ENCODE results near the gene CATSPER3. TPM values are rescaled to one million over a fixed set of nuclear protein-coding genes. Genes with fewer than 3 reads are reported as not detected.

The CATSPER3 gene
- total RNA-seq, 1 donor from 2014 or later = 0.39 TPM

GRCh38 chr5:134937526-134937925 lies 30.2 kb upstream of the CATSPER3 start:
- TF ChIP-seq, protein P1, sequence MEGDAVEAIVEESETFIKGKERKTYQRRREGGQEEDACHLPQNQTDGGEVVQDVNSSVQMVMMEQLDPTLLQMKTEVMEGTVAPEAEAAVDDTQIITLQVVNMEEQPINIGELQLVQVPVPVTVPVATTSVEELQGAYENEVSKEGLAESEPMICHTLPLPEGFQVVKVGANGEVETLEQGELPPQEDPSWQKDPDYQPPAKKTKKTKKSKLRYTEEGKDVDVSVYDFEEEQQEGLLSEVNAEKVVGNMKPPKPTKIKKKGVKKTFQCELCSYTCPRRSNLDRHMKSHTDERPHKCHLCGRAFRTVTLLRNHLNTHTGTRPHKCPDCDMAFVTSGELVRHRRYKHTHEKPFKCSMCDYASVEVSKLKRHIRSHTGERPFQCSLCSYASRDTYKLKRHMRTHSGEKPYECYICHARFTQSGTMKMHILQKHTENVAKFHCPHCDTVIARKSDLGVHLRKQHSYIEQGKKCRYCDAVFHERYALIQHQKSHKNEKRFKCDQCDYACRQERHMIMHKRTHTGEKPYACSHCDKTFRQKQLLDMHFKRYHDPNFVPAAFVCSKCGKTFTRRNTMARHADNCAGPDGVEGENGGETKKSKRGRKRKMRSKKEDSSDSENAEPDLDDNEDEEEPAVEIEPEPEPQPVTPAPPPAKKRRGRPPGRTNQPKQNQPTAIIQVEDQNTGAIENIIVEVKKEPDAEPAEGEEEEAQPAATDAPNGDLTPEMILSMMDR (IDR thresholded peaks at IDR 0.05; ENCODE audit: insufficient read depth, low read depth, low read length) = no peak
- no peak for TF ChIP-seq EZH2 (IDR thresholded peaks at IDR 0.05; ENCODE audit: insufficient read depth, low read length)
- no peak overlapping the region for H3K4me3 Mint-ChIP-seq (ENCODE audit: unreplicated experiment)
- H3K4me3 ChIP-seq (ENCODE audit: insufficient read depth, low read depth, low read length) = no peak overlapping the region
- H3K27ac ChIP-seq (ENCODE audit: low read depth, low read length) = no peak overlapping the region
- DNase-seq (ENCODE audit: low read depth) (no peak), FAIRE-seq (no peak)
- H3K27ac Mint-ChIP-seq (ENCODE audit: unreplicated experiment) = no peak overlapping the region
- H3K36me3 Mint-ChIP-seq (ENCODE audit: low read depth, unreplicated experiment) = peaks cover 7% of the 10 kb centered on the region
- H3K4me2 ChIP-seq (ENCODE audit: low read length) = no peak overlapping the region
- H3K9me3 ChIP-seq (ENCODE audit: insufficient read depth, low read depth, low read length) = no peaks in the 10 kb centered on the region
- peaks cover 7% of the 10 kb centered on the region for H3K4me1 Mint-ChIP-seq (ENCODE audit: low read depth, unreplicated experiment)
- H3K36me3 ChIP-seq (ENCODE audit: insufficient read depth, low read length) = no peaks in the 10 kb centered on the region
- no peaks in the 10 kb centered on the region for H3K27me3 Mint-ChIP-seq (ENCODE audit: low read depth, unreplicated experiment)
- no peaks in the 10 kb centered on the region for H3K79me2 ChIP-seq (ENCODE audit: insufficient read depth, low read length)
- no peaks in the 10 kb centered on the region for H3K9me3 Mint-ChIP-seq (ENCODE audit: unreplicated experiment)
- no peak overlapping the region for H3K9ac ChIP-seq (ENCODE audit: low read length)
- H3K4me1 ChIP-seq (ENCODE audit: insufficient read depth, low read length) = no peaks in the 10 kb centered on the region
- no peaks in the 10 kb centered on the region for H4K20me1 ChIP-seq (ENCODE audit: insufficient read depth, low read length)
- no peaks in the 10 kb centered on the region for H3K27me3 ChIP-seq (ENCODE audit: insufficient read depth, low read length)
- H2AFZ ChIP-seq (ENCODE audit: low read depth, low read length) = no peak overlapping the region

DNA sequence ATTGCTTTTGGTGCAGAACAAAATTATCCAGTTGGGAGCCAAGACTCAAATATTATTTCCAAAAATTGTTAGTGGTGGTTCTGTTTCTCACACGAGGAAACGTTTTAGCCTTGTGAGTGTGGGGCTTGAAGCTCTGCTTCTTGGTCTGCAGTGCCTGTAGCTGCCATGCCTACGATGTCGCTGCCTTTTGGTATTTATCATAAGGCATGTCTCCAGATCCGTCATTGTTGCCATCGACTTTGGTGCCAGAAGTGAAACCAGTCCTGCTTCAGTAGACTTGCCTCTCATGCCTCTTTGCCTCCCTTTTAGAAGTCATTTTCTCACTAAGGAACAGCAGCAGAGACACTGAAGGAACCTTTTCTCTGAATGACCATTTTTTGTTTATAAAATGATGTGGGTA lies 29.7 kb upstream of the CATSPER3 start:
- FAIRE-seq (no peak), DNase-seq (ENCODE audit: low read depth) (no peak)
- no peak for TF ChIP-seq EZH2 (IDR thresholded peaks at IDR 0.05; ENCODE audit: insufficient read depth, low read length)
- TF ChIP-seq, protein P1 (IDR thresholded peaks at IDR 0.05; ENCODE audit: insufficient read depth, low read depth, low read length) = no peak
- Mint-ChIP-seq H3K36me3 (ENCODE audit: low read depth, unreplicated experiment) (peaks cover 7% of the 10 kb centered on the region), H3K4me3 (ENCODE audit: unreplicated experiment) (no peak overlapping the region), H3K27me3 (ENCODE audit: low read depth, unreplicated experiment) (no peaks in the 10 kb centered on the region), H3K27ac (ENCODE audit: unreplicated experiment) (no peak overlapping the region), H3K4me1 (ENCODE audit: low read depth, unreplicated experiment) (peaks cover 7% of the 10 kb centered on the region), H3K9me3 (ENCODE audit: unreplicated experiment) (no peaks in the 10 kb centered on the region)
- Histone ChIP-seq H3K4me1 (ENCODE audit: insufficient read depth, low read length) (no peaks in the 10 kb centered on the region), H3K36me3 (ENCODE audit: insufficient read depth, low read length) (no peaks in the 10 kb centered on the region), H4K20me1 (ENCODE audit: insufficient read depth, low read length) (no peaks in the 10 kb centered on the region), H3K9me3 (ENCODE audit: insufficient read depth, low read depth, low read length) (no peaks in the 10 kb centered on the region), H3K79me2 (ENCODE audit: insufficient read depth, low read length) (no peaks in the 10 kb centered on the region), H2AFZ (ENCODE audit: low read depth, low read length) (no peak overlapping the region), H3K27me3 (ENCODE audit: insufficient read depth, low read length) (no peaks in the 10 kb centered on the region), H3K4me2 (ENCODE audit: low read length) (no peak overlapping the region), H3K27ac (ENCODE audit: low read depth, low read length) (no peak overlapping the region), H3K9ac (ENCODE audit: low read length) (no peak overlapping the region), H3K4me3 (ENCODE audit: insufficient read depth, low read depth, low read length) (no peak overlapping the region)

DNA sequence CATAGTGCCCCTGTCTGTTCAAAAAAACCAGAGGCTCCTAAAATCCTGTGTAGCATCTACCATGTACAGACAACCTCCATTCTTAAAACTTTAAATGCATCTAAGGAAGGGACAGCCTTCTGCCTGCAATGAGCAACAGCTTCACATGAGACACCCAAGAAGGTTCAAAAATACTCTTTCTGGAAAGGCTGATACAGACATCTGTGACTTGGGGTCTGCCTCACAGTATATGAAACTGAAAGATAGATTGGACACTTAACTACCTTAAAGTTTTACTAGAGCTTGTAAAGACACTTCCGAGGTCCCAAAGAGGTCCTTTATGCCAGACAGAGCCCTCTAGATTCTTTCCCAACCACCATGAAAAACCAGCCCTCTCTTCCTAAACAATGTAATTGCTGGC lies 28.2 kb upstream of the CATSPER3 start:
- Histone ChIP-seq H3K4me2 (ENCODE audit: low read length) (no peak overlapping the region), H3K27ac (ENCODE audit: low read depth, low read length) (no peak overlapping the region), H3K79me2 (ENCODE audit: insufficient read depth, low read length) (no peaks in the 10 kb centered on the region), H3K27me3 (ENCODE audit: insufficient read depth, low read length) (no peaks in the 10 kb centered on the region), H4K20me1 (ENCODE audit: insufficient read depth, low read length) (no peaks in the 10 kb centered on the region), H3K4me1 (ENCODE audit: insufficient read depth, low read length) (no peaks in the 10 kb centered on the region), H3K36me3 (ENCODE audit: insufficient read depth, low read length) (no peaks in the 10 kb centered on the region), H3K4me3 (ENCODE audit: insufficient read depth, low read depth, low read length) (no peak overlapping the region), H3K9ac (ENCODE audit: low read length) (no peak overlapping the region), H3K9me3 (ENCODE audit: insufficient read depth, low read depth, low read length) (no peaks in the 10 kb centered on the region), H2AFZ (ENCODE audit: low read depth, low read length) (no peak overlapping the region)
- no peak overlapping the region for H3K27ac Mint-ChIP-seq (ENCODE audit: unreplicated experiment)
- TF ChIP-seq, protein P1 (IDR thresholded peaks at IDR 0.05; ENCODE audit: insufficient read depth, low read depth, low read length) = no peak
- no peak for TF ChIP-seq EZH2 (IDR thresholded peaks at IDR 0.05; ENCODE audit: insufficient read depth, low read length)
- H3K9me3 Mint-ChIP-seq (ENCODE audit: unreplicated experiment) = no peaks in the 10 kb centered on the region
- H3K36me3 Mint-ChIP-seq (ENCODE audit: low read depth, unreplicated experiment) = peaks cover 4% of the 10 kb centered on the region
- DNase-seq (ENCODE audit: low read depth) (no peak), FAIRE-seq (no peak)
- no peaks in the 10 kb centered on the region for H3K27me3 Mint-ChIP-seq (ENCODE audit: low read depth, unreplicated experiment)
- H3K4me3 Mint-ChIP-seq (ENCODE audit: unreplicated experiment) = no peak overlapping the region
- H3K4me1 Mint-ChIP-seq (ENCODE audit: low read depth, unreplicated experiment) = peaks cover 4% of the 10 kb centered on the region

Data from astrocyte (in vitro differentiated cells and primary cell).